ENCODE results near the gene GSS. TPM values are rescaled to one million over a fixed set of nuclear protein-coding genes. Genes with fewer than 3 reads are reported as not detected.
"Not testable (repeated sequence)": the region's sequence is repeated elsewhere in the genome, so short reads cannot be mapped to it uniquely, and the experiment has no call there.

Gene GSS
- total RNA-seq, 2 donors from 2014 or later: 23.2 to 25.5 TPM

GRCh38 chr20:34925341-34925740 is 30.3 kb downstream of the GSS start:
- intact Hi-C loops (cut with DNase I): no loop called here
- no peak for DNase-seq (ENCODE audit: low spot score)

DNA sequence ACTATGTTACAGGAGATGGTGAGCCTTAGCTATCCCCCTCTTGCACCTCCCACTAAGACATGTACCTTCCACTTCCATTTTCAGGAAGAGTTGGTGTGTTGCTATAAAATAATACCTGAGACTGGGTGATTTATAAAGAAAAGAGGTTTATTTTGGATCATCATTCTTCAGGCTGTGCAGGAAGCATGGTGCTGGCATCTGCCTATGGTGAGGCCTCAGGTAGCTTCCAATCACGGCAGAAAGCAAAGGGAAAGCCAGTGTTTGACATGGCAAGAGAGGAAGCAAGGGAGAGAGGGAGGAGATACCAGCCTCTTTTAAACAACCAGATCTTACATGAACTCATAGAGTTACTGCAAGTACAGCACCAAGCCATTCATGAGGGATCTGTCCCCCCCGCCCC is 32.2 kb downstream of the GSS start:
- intact Hi-C loops (cut with DNase I): no loop called here
- no peak for DNase-seq (ENCODE audit: low spot score)

DNA sequence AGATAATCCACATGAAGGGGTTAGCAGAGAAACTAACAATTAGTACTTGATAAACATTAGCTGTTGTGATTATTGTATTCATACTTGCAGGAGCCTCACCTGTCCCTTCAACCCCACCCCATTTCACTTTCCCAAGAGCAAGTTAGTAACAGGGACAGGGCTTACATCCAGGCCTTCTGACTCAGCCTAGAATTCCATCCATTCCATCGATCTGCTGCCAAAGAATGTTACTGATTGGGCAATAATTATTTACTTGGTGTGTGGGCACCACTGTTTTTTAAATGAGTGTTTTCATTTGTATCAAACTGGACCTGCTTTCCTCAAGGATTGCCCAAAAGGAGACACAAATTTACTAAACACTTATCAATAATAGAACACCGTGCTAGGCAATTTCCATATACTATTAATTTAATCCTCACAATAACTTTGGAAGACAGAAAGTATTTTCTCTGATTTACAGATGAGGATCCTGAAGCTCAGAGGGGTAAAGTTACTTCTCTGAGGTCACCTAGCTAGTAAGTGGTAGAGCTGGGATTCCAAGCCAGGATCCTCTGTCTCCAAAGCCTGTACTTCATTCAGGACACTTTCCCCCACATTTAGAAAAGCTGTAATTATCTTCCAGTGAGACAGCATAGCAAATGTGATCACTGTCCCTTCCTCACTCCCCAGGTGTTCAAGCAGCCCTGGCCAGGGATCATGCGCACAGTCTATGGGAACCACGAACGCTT is 32.8 kb downstream of the GSS start:
- intact Hi-C loops (cut with DNase I): no loop called here
- DNase-seq (ENCODE audit: low spot score): no peak

DNA sequence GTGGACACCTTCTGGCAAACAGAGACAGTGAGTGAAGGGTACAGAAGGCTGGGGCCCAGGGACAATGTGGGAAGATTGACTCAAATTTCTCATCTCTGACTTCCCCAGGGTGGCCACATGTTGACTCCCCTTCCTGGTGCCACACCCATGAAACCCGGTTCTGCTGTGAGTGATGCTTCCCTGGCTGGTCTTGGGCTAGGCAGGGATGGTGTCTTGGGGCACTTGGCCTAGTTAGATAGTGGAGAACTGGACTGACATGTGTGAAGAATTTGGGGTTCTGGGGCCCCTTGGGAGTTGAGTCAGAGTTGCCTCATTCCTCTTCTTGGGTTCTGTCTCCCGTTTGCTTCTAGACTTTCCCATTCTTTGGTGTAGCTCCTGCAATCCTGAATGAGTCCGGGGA is 34.2 kb downstream of the GSS start:
- no peak for DNase-seq (ENCODE audit: low spot score)
- intact Hi-C loops (cut with DNase I): no loop called here

DNA sequence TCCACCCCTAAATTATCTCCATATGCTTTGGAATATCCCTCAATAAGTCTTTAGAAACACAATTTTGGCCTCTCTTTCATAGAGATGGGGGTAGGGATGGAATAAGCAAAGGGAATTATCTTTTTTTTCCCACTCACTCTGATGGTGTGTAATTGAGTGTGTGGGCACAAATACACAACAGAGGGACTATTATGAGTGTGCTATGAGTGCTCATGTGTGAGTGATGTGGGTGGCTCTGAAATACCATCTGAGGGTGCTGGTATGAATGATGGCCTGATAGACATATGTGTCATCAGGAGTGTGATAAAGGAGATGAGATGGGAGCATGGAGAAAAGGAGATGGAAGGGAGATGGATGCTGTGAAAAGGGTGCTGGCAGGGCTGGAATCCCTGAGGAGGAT is 35.6 kb downstream of the GSS start:
- no peak for DNase-seq (ENCODE audit: low spot score)
- intact Hi-C loops (cut with DNase I): no loop called here

- no peak for DNase-seq (ENCODE audit: low spot score)
- intact Hi-C loops (cut with DNase I): no loop called here
These were observed 38.7 kb downstream of the GSS start for GRCh38 chr20:34916774-34917354.

DNA sequence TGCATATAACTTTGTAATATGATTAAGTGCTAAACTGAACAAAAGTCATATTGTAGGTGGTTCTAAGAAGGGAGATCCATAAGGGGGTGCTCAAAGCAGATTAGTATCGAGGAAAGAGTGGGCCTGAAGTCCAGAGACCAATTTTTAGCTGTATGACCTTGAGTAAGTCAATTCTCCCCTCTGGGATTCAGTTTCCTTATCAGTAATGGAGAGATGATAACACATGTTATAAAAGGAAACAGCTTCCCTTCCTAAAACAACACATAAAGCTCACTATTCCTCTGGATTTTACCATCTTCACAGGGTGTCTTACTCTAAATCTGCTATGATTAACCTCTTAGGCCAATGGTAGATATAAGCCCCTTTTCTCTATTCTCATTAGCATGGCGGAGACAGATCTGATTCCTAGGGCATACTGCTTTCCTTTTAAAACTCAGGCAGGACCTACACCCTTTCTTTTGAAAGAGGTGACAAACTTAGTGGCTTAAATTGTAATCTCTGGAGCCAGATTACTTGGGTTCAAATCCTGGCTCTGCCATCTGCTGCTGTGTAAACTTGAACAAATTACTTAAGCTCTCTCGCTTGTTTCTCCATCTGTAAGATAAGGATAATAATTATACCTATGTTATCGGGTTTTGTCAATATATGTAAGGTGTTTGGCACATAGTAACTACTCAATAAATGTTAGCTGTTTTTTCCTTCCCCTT is 39.7 kb downstream of the GSS start:
- intact Hi-C loops (cut with DNase I): no loop called here
- DNase-seq (ENCODE audit: low spot score): no peak

DNA sequence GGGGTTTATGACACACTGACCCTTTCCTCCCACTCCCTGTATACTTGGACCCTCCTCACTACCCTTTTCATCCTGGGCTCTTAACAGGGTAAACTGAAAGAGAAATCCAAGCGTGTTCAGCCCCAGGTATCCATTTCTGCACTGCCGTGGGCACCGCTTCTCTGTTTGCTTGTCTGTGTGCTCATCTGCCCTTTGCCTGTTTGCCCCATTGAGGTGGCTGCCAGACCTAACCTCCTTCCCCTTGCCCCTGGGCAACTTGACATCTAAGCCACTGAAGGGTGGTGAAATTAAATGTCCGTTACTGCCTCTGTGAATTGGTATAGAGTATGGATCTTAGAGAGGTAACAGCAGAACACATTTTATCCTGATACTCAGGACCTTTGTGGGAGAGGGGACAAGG is 40.5 kb downstream of the GSS start:
- DNase-seq (ENCODE audit: low spot score): no peak
- intact Hi-C loops (cut with DNase I): no loop called here

DNA sequence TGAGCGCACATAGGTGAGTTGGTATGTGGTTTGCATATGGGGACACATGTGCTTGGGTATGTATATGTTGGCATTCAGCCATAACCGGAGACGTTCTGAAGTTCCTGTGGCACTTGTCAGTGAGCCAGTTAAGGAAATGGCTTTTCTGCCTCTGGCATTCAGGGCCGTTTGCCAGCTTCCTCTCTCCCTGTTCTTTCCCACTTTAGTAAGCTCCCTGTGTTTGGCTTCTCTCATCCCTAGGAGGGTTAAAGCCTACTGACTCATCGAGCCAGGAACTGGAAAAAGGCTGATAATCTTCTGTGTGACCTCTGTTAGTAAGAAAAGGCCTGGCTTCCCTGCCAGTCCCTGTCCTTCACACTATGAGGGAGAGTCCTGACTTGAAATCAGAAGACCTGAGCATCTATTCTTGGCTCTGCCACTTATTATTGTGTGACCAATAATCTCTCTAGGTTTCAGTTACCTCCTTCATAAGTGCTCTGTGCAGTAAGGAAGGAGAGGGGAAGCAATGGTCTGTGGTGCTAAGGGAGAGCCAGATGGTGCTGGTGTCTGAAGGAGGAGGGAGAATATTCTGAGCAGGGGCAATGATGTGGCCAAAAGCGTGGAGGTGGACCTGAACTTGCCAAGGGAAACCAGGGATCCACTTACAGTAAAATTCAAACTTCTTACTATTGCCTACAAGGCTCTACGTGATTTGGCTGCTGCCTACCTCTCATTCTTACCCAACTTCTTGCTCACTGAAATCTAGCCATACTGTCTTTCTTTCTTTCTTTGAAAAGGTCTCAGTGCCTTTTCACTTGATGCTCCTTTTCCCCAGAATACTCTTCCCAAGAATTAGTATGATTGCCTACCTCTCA is 47.8 kb downstream of the GSS start:
- DNase-seq (ENCODE audit: low spot score): no peak

GRCh38 chr20:34904202-34904621 is 51.4 kb downstream of the GSS start:
- no peak for DNase-seq (ENCODE audit: low spot score)
- intact Hi-C loops (cut with DNase I): no loop called here

More for the DNA sequence above, 47.8 kb downstream of the GSS start:
- intact Hi-C loops (cut with DNase I): no loop called here

- intact Hi-C loops (cut with DNase I); DNase-seq (ENCODE audit: low spot score): not testable (repeated sequence)
These were observed 56.9 kb downstream of the GSS start for GRCh38 chr20:34898731-34899130.

DNA sequence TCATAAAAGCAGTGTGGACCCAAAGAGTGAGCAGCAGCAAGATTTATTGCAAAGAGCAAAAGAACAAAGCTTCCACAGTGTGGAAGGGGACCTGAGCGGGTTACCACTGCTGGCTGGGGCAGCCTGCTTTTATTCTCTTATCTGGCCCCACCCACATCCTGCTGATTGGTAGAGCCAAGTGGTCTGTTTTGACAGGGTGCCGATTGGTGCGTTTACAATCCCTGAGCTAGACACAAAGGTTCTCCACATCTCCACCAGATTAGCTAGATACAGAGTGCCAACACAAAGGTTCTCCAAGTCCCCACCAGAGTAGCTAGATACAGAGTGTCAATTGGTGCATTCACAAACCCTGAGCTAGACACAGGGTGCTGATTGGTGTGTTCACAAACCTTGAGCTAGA is 57.5 kb downstream of the GSS start:
- DNase-seq (ENCODE audit: low spot score); intact Hi-C loops (cut with DNase I): not testable (repeated sequence)

DNA sequence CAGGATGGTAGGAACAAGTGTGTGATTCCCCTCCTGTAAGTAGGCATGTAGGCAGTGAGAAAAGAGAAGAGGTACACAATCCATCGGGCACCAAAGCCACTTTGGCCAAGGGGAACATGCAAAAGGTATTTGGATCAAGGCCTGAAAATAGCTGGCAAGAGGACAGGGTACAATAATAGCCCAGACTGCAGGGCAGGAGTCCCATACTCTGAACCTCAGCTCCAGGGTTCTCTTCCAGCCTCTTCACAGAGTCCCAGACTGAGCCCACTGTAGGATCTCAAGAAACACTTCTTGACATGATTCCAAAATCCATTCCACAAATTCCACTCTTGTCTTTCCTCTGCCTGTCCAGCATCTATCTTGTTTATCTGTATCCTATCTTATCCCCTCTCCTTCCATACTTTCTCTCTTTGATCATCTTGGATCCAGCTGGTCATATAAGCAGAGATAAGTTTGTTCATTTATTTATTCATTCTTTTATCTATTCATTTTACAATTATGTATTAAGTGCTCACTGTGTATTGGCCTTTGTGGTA is 59.5 kb downstream of the GSS start:
- no peak for DNase-seq (ENCODE audit: low spot score)
- intact Hi-C loops (cut with DNase I): no loop called here

GRCh38 chr20:34895465-34895864 is 60.1 kb downstream of the GSS start:
- DNase-seq (ENCODE audit: low spot score): no peak
- intact Hi-C loops (cut with DNase I): no loop called here

GRCh38 chr20:34894723-34895122 is 60.9 kb downstream of the GSS start:
- intact Hi-C loops (cut with DNase I): no loop called here
- no peak for DNase-seq (ENCODE audit: low spot score)

DNA sequence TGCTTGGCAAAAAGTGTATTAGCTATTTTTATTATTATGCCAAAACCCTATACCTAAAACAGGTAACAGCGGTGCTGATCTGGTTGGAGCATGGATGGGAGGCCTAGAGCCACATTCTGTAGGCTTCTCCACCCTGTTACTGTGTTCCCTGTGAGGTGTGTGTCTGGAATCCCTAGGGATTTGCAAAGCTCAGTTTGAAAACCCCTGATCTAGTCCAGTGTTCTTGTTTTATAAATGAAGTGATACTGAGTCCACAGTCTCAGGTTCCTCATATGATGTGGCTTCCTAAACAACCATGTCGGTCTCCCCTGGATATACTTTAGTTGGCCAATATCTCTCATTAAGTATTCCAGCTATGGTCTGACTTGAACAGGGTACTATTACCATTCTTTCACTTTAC is 62.9 kb downstream of the GSS start:
- DNase-seq (ENCODE audit: low spot score): no peak
- intact Hi-C loops (cut with DNase I): no loop called here

DNA sequence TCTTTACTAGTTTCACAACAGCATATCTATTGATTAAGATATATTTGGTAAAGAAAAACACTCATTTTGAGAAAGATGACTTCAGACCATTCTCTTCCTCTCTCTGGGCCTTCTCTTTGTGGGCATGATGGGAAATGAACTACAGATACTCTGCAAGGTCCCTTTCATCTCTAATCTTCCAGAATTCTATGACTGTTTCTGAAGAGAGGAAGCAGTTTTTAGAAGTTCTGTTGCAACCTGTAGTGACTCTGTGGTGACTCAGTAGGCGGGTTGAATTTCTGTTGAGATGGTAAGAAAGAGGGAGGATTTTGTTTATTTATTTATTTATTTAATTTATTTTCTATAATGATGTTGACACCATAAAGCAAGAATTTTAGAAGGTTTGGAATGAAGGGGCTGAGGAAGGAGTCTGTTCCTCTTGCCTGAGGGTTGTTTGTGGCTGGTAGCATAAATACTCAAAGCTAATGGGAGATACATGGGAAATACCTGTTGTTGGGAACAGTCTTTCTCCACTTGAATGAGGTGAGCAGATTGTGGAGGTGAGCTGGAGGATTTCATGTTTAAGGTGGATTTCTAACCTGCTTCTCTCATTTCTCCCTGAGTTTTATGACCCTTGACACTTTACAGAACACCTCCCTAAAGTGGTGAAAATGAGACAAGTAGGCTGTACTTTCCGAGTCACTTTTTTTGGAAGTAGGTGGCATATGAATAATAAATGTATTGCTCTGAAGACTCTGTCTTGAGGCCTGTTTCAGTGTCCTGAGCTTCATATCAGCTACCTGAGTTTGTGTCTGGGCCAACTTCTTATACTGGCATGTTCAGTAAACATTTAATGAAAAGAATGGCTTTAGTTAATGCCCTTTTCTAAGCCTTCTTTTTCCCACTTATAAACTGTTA is 64.2 kb downstream of the GSS start:
- intact Hi-C loops (cut with DNase I): no loop called here
- DNase-seq (ENCODE audit: low spot score): no peak

- intact Hi-C loops (cut with DNase I): no loop called here
- DNase-seq (ENCODE audit: low spot score): no peak
These were observed 67.1 kb downstream of the GSS start for GRCh38 chr20:34888468-34888867.

DNA sequence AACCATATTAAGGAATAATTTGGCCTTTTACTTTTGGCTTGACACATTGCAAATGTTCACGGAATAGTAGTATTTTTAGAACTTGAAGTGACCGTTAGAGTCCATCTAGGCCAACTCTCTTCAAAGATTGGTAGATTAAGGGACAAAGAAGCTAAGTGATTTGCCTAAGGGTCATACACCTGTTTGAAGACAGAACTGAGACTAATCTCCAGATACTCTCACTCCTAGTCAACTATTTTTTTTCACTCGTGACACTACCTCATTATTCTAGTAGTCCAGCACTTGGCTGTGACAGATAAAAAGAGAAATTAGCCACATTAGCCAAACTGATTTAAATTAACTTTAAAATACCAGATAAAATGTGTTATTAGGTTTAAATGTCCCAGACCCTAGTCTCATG is 68.6 kb downstream of the GSS start:
- DNase-seq (ENCODE audit: low spot score): no peak
- intact Hi-C loops (cut with DNase I): no loop called here
